Progenitor cell of endocrine pancreas (in vitro differentiated cells): Measurements from ENCODE around the gene RAB31. TPM values are rescaled to one million over a fixed set of nuclear protein-coding genes. Genes with fewer than 3 reads are reported as not detected.

Experiments used
- DNase-seq: peaks from one replicate; pipeline ENCODE4 v3.0.0; 2021; ENCODE audit warnings: low spot score; ENCODE audit not compliant: unreplicated experiment
- H3K27ac Mint-ChIP-seq: 2 replicates; pipeline ENCODE4 v1.8.0; 2021; ENCODE audit warnings: mild to moderate bottlenecking, moderate library complexity, mixed read lengths
- H3K27me3 Mint-ChIP-seq: 2 replicates; pipeline ENCODE4 v1.8.0; 2021; ENCODE audit warnings: mixed read lengths
- H3K36me3 Mint-ChIP-seq: 2 replicates; pipeline ENCODE4 v1.8.0; 2022; ENCODE audit warnings: mixed read lengths; ENCODE audit not compliant: insufficient read depth
- H3K4me1 Mint-ChIP-seq: 2 replicates; pipeline ENCODE4 v1.8.0; 2021; ENCODE audit warnings: low read depth, mixed read lengths
- H3K4me3 Mint-ChIP-seq: 2 replicates; pipeline ENCODE4 v1.8.0; 2021; ENCODE audit warnings: low read depth, mild to moderate bottlenecking, moderate library complexity, mixed read lengths
- H3K9me3 Mint-ChIP-seq: 2 replicates; pipeline ENCODE4 v1.8.0; 2021; ENCODE audit warnings: low read depth, mixed read lengths
- long read RNA-seq: library from polyadenylated mRNA; unstranded; transcript quantifications from one replicate; pipeline ENCODE4 v2.0.0, GENCODE V29; 2020
- total RNA-seq: library from RNA; stranded (reverse); gene quantifications from 2 replicates; pipeline ENCODE4 v1.2.1, GENCODE V29; 2021
- TF ChIP-seq, protein P1 (sequence below): fragments of 200-600 bp; sonication (generic); IDR thresholded peaks from one replicate; pipeline ENCODE4 v1.5.0; 2021; ENCODE audit warnings: antibody characterized with exemption, mild to moderate bottlenecking; ENCODE audit not compliant: unreplicated experiment

Gene RAB31, protein sequence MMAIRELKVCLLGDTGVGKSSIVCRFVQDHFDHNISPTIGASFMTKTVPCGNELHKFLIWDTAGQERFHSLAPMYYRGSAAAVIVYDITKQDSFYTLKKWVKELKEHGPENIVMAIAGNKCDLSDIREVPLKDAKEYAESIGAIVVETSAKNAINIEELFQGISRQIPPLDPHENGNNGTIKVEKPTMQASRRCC
- 2.9 and 5.2 TPM in 2 replicates for total RNA-seq
- long read RNA-seq, result 0 reads

DNA sequence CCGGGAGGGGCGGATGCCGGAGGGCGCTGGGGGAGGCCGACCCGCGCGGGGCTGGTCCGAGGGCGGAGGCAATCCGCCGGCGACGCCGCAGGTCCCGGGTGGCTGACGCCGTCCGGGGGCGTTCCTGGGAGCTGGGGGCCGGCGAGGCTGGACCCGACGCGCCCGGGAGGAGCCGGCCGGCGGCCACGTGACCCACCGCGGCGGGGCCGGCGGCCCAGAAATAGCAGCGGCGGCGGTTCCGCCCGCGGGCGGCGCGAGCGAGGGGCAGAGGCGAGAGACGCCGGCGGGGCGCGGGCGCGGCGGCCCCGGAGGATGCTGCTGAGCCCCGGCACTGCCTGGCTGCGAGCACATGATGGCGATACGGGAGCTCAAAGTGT is at the start of gene RAB31:
TSS of gene RAB31 (plus strand) at position 245 of the 377 bp plus-strand sequence. CDS start at position 350, 105 bp downstream.
- no peaks in the 10 kb centered on the region for H3K36me3 Mint-ChIP-seq
- peak; percentile 25 for DNase-seq
- TF ChIP-seq, protein P1, sequence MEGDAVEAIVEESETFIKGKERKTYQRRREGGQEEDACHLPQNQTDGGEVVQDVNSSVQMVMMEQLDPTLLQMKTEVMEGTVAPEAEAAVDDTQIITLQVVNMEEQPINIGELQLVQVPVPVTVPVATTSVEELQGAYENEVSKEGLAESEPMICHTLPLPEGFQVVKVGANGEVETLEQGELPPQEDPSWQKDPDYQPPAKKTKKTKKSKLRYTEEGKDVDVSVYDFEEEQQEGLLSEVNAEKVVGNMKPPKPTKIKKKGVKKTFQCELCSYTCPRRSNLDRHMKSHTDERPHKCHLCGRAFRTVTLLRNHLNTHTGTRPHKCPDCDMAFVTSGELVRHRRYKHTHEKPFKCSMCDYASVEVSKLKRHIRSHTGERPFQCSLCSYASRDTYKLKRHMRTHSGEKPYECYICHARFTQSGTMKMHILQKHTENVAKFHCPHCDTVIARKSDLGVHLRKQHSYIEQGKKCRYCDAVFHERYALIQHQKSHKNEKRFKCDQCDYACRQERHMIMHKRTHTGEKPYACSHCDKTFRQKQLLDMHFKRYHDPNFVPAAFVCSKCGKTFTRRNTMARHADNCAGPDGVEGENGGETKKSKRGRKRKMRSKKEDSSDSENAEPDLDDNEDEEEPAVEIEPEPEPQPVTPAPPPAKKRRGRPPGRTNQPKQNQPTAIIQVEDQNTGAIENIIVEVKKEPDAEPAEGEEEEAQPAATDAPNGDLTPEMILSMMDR, result no peak
- H3K27ac Mint-ChIP-seq, result peak within 1 kb of the TSS; percentile 58
- H3K27me3 Mint-ChIP-seq, result peaks cover 82% of the 10 kb centered on the region
- no peaks in the 10 kb centered on the region for H3K9me3 Mint-ChIP-seq
- H3K4me1 Mint-ChIP-seq, result peaks cover 7% of the 10 kb centered on the region
- H3K4me3 Mint-ChIP-seq, result peak within 1 kb of the TSS; percentile 75

DNA sequence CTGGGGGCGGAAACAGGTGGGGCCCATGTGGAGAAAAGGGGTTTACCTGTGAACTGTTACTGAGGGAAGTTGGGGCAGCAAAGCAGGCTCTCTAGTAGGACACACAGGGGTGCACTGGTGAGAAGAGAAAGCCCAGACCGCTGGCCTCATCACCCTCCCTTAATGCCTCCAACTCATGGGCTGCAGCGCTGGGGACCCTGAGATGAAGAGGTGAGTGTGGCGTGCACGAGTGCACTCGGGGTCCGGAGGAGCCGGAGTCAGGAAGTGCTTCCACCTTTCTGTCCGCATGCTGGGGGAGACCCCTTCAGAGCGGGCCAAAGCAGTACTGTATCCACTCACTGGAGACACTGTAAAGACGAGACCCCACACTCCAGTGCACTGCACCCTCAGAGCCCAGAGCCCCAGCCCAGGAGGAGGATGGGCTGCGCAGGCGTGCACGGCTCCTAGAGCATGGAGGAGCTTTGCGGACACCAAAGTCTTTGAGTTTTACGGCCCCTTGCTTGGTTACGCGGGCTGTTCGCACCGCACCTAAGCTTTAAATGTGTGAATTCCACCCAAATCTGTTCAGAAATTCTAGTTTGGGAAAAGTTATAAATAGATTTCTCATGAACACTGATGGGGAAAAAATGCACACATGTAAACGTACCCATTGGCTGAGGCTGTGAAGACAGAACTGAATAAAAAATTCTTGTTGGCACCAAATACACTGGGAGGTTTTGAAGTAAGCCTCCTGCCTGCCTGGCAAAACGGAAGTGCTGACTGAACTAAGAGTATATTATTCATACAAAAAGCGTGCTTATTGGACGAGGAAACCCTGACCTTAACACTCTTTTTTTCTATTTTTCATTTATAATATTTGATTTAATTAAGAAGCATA is 48.4 kb upstream of the RAB31 start:
- no peak overlapping the region for H3K27ac Mint-ChIP-seq
- H3K27me3 Mint-ChIP-seq, result no peaks in the 10 kb centered on the region
- TF ChIP-seq, protein P1, result no peak
- no peaks in the 10 kb centered on the region for H3K36me3 Mint-ChIP-seq
- H3K4me3 Mint-ChIP-seq, result no peak overlapping the region
- H3K9me3 Mint-ChIP-seq, result no peaks in the 10 kb centered on the region
- no peaks in the 10 kb centered on the region for H3K4me1 Mint-ChIP-seq
- no peak for DNase-seq

DNA sequence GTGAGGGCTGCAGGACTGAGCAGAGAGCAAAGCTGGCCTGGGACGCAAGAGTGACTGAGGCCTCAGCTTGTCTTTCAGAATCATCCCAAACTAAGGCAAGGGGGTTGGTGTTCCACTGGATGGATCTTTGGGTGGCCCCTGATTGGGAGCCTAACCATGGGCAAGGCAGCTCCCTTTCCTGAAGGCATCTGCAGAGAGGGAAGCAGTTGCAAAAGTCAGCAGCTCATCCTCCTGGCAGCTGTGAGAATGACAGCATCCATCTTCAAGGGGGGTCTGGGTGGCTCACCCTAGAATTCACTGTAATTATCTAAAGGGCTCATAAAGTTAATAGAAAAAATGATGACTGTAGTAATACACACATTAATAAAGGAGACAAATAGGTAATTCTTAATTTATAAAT is 46.5 kb upstream of the RAB31 start:
- Mint-ChIP-seq H3K9me3 (no peaks in the 10 kb centered on the region), H3K27me3 (no peaks in the 10 kb centered on the region), H3K4me1 (no peaks in the 10 kb centered on the region), H3K36me3 (no peaks in the 10 kb centered on the region), H3K4me3 (no peak overlapping the region), H3K27ac (no peak overlapping the region)
- DNase-seq, result no peak
- TF ChIP-seq, protein P1, result no peak

DNA sequence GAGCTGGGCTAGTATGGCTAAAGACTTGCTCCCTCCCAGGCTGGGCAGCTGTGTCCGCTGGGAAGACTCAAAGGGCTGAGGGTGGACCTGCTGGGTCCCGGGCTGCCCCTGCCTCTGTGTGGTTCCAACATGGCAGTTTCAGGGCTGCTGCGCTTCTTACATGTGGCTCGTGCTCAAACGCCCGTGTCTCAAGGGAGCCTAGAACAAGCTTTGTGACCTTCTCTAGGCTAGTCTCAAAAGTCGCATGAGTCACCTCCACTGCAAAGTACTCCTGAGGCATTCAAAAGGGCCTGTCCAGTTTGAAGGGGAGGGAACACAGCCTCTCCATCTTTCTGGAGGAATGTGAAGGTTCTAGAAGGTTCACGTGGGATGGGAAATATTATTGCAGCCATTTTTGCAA is 44.7 kb upstream of the RAB31 start:
- Mint-ChIP-seq H3K4me3 (no peak overlapping the region), H3K4me1 (no peaks in the 10 kb centered on the region), H3K9me3 (no peaks in the 10 kb centered on the region), H3K27me3 (no peaks in the 10 kb centered on the region), H3K36me3 (no peaks in the 10 kb centered on the region), H3K27ac (no peak overlapping the region)
- TF ChIP-seq, protein P1, result no peak
- no peak for DNase-seq

DNA sequence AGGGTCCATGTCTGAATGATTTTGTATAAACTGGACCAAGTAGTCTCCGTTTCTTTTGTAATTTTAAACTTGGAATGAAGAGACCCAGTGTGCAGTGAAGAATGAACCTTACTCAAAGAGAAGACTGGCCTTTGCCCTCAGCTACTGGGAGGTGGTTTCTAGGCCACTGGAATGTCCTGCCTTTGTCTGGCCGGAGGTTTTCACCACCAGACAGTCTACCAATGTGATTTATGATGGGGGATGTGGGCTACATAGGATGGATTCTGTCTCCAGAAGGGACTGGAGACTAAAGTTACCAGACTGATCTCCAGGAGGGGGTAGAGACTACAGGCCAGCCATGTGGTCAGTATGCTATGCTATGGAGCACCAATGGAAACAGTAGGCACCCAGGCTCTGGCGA is 42.8 kb upstream of the RAB31 start:
- no peak for DNase-seq
- peak overlapping the region; percentile 30 for H3K27ac Mint-ChIP-seq
- H3K27me3 Mint-ChIP-seq, result no peaks in the 10 kb centered on the region
- H3K9me3 Mint-ChIP-seq, result no peaks in the 10 kb centered on the region
- H3K4me1 Mint-ChIP-seq, result no peaks in the 10 kb centered on the region
- TF ChIP-seq, protein P1, result no peak
- H3K36me3 Mint-ChIP-seq, result no peaks in the 10 kb centered on the region
- H3K4me3 Mint-ChIP-seq, result no peak overlapping the region
